Measurements from ENCODE around the gene SPSB2.
"Not testable (repeated sequence)": the region's sequence is repeated elsewhere in the genome, so short reads cannot be mapped to it uniquely, and the experiment has no call there.

SPSB2 gene, protein sequence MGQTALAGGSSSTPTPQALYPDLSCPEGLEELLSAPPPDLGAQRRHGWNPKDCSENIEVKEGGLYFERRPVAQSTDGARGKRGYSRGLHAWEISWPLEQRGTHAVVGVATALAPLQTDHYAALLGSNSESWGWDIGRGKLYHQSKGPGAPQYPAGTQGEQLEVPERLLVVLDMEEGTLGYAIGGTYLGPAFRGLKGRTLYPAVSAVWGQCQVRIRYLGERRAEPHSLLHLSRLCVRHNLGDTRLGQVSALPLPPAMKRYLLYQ

GRCh38 chr12:6873094-6874014 is at the start of gene SPSB2:
SPSB2 (minus strand) TSS chr12:6873303; CDS start chr12:6872901, 402 bp downstream.
- peak; percentile 96 to 100 for DNase-seq (ENCODE audit: low read depth in 2 of 2)

DNA sequence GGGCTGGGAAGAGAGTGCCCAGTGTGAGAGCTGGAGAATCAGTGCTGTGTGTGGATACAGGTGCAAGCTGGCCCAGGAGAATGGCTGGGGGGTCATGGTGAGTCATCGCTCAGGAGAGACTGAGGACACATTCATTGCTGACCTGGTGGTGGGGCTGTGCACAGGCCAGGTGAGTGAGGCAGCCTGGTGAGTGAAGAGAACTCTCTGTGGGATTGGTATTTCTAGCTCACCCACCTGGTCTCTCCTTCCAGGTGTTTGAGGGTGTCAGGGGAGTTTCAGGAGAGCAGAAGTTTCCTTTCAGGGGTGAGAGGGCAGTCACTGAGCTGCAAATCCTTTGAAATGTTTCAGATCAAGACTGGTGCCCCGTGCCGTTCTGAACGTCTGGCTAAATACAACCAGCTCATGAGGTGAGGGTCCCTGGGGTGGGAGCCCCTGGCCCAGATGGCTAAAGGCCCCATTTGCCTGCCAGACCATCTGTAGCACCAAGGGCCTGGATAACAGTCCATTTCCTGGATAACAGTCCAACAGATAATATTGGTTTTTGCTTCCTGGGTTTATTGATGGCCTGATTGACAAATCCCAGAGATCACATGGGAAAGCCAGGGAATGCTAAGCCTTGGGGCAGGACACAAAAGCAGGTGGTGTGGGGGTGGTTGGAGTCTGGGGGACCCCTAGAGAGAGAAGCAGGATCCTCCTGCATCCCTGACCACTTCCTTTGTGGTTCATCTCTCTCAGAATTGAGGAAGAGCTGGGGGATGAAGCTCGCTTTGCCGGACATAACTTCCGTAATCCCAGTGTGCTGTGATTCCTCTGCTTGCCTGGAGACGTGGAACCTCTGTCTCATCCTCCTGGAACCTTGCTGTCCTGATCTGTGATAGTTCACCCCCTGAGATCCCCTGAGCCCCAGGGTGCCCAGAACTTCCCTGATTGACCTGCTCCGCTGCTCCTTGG is 49.2 kb upstream of the SPSB2 start:
- no peak for DNase-seq (ENCODE audit: low read depth in 2 of 2)

- DNase-seq (ENCODE audit: low read depth in 2 of 2): no peak
Measured at GRCh38 chr12:6921539-6921938, 48.4 kb upstream of the SPSB2 start.

DNA sequence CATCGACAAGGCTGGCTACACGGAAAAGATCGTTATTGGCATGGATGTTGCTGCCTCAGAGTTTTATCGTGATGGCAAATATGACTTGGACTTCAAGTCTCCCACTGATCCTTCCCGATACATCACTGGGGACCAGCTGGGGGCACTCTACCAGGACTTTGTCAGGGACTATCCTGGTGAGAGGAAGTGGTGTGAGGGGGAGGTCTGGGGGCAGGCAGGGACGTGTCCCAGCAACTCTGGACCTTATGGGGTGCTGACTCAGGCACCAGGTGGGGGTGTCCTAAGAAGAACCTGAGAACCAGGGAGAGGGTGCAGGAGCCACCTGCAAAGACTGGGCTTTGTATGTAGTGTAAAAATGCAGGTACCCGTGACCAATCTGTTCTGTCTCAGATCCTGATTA is 46.5 kb upstream of the SPSB2 start:
- DNase-seq (ENCODE audit: low read depth in 2 of 2): no peak

DNA sequence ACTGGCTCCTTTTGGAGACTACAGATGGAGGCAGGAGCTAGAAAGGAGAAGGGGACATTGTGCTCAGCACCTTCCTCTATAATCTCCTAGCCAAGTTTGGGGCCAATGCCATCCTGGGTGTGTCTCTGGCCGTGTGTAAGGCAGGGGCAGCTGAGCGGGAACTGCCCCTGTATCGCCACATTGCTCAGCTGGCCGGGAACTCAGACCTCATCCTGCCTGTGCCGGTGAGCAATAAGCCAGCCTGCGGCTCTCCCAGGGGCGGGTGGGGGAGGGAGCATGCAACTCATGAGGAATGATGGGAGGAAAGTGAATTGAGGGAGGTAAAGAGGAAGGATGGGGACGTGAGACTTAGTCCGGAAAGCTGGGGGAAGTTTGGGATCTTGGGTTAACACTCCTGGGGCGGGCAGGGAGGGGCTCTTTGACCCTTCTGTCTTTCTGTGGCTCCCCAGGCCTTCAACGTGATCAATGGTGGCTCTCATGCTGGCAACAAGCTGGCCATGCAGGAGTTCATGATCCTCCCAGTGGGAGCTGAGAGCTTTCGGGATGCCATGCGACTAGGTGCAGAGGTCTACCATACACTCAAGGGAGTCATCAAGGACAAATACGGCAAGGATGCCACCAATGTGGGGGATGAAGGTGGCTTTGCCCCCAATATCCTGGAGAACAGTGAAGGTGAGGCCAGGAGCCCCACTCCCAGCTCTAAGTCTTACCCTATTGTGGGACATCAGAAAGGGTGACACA is 44.6 kb upstream of the SPSB2 start:
- no peak for DNase-seq (ENCODE audit: low read depth in 2 of 2)

DNA sequence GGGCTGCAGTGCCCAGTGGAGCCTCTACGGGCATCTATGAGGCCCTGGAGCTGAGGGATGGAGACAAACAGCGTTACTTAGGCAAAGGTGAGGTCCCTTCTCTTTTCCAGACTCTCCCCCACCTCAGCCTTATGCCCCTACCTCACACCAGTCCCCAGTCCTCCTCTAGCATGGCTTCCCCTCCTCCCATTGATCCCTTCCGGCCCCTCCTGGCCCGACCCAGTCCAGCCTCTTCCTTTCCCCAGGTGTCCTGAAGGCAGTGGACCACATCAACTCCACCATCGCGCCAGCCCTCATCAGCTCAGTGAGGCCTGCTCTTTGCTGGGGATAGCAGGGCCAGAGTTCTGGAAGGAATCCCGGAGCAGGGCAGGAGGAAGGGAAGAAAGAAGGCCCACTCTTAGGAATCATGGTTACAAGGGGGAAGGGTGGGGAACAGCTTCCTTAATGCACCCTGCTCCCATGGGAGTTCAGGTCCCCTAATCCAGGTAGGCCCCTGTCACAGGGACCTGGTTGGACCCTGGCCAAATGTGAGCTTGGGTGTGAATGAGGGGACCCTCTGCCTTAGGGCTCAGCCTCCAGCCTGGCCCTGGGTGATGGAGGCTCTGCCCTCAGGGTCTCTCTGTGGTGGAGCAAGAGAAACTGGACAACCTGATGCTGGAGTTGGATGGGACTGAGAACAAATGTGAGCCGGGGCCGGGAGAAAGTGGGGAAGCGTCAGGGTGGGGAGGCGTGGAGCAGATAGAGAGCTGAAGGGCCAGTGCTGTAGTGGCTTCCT is 43.5 kb upstream of the SPSB2 start:
- DNase-seq (ENCODE audit: low read depth in 2 of 2): no peak

GRCh38 chr12:6915789-6916285 is 42.7 kb upstream of the SPSB2 start:
- no peak for DNase-seq (ENCODE audit: low read depth in 2 of 2)

DNA sequence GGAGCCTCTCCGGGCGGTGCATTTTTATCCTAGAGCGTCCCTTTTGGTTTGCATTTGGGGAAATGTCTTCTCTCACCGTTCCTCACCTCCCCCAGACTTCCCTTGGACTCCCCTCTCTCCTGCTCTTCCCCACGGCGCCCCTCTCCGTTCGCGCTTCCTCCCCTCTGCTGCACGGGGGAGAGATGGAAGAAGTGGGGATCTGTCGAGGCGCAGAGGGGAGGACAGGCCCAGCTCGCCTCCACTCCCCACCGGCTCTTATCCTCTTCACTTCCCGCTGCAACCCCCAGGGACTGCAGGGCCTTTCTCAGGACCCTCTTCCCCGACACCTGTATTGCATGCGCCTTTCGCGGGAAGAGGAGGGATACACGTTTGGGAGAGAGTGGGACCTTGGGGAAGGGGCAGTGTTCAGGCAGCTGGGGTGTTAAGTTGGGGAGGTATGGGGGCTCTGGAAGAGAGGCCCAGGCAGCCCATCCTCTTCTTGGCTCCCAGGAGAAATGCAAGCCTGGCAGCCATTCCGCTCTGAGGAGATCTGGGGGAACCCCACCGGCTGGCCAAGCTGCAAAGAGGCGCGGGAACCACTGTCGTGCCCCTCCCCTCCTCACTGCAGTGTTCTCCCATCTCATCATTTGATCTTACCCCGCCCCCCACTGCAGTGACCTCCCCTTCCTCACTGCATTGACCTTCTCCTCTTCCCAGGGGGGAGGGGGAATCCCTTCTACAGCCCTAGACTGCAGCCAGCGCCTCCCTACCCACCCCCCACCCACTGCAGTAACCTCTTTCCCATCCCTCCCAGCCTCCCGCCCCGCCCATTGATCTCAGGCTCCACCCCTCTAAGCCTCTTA is 42.1 kb upstream of the SPSB2 start:
- no peak for DNase-seq (ENCODE audit: low read depth in 2 of 2)

- DNase-seq (ENCODE audit: low read depth in 2 of 2): peak; percentile 66 to 78
Measured at GRCh38 chr12:6914246-6914946, 41.3 kb upstream of the SPSB2 start, which contains the start of gene ENO2. ENO2 (plus strand) TSS chr12:6914580; CDS start chr12:6915833, 1,253 bp downstream.

DNA sequence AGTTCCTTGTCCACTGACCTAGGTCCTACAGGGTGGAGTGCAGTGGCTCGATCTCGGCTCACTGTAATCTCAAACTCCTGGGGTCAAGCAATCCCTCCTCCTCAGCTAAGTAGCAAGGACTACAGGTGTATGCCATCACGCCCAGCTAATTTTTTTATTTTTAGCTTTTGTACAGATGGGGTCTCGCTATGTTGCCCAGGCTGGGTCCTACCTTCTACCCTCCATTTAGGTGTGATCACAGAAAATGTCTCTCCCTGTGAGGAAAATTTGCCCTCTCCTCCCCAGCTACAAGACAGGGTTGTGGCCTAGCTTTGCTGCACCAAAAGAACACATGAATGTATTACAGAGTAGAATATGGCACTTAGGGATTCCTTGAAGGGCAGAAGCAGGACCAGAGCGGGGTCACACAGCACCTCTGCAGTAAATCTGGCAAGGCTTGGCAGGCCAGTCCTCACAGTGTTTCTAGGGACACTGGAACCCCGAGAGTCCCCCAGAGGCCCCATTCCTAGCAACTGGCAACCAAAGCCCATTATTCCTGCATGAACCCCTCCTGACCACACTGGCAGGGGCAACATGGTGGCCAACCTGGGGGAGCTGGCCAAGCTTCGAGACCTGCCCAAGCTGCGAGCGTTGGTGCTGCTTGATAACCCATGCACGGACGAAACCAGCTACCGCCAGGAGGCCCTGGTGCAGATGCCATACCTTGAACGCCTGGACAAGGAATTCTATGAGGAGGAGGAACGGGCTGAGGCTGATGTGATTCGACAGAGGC is 39.2 kb upstream of the SPSB2 start:
- no peak for DNase-seq (ENCODE audit: low read depth in 2 of 2)

DNA sequence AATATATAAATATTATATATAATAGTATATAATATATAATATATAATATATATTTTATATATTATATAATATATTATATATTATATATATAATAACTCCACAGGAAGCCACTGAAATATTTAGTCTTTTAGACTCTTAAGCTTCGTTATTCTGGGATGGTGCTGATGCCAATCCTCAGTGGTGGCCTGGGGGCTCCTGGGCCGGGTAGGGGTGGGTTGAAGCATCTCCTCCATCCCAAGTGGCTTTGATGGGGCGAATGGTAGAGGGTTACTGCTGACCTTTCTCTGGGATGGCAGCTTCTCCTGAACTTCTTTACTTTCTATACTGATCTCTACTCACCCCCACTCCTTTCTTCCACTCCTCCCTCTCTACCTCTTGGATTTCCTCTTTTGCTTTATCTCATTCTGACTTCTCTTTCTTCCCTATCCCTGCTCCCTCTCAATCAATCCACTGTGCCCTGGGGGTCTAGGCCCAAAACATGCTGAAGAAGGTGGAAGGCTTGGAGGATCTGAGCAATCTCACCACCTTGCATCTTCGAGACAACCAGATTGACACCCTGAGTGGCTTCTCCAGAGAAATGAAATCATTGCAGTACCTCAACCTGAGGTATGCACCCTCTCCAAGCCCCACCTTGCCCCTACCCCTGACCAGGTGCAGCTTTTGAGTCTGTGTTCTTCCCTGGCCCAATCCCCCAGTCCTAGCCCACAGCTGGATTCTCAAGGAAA is 36.5 kb upstream of the SPSB2 start:
- no peak for DNase-seq (ENCODE audit: low read depth in 2 of 2)

DNA sequence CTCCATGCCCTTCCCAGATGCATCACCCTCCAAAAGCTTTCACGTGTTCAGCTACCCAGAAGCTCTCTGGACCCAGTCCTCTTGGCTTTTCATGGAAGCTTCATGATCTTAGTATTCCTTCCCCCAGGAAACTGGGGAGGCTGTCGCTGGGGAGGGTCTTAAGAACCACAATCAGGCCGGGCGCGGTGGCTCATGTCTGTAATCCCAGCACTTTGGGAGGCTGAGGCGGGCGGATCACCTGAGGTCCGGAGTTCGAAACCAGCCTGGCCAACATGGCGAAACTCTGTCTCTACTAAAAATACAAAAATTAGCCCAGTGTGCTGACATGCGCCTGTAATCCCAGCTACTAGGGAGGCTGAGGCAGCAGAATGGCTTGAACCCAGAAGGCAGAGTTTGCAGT is 35.0 kb upstream of the SPSB2 start:
- DNase-seq (ENCODE audit: low read depth in 2 of 2): not testable (repeated sequence)

- DNase-seq (ENCODE audit: low read depth in 2 of 2): no peak
Measured at GRCh38 chr12:6905414-6906040, 32.4 kb upstream of the SPSB2 start.

DNA sequence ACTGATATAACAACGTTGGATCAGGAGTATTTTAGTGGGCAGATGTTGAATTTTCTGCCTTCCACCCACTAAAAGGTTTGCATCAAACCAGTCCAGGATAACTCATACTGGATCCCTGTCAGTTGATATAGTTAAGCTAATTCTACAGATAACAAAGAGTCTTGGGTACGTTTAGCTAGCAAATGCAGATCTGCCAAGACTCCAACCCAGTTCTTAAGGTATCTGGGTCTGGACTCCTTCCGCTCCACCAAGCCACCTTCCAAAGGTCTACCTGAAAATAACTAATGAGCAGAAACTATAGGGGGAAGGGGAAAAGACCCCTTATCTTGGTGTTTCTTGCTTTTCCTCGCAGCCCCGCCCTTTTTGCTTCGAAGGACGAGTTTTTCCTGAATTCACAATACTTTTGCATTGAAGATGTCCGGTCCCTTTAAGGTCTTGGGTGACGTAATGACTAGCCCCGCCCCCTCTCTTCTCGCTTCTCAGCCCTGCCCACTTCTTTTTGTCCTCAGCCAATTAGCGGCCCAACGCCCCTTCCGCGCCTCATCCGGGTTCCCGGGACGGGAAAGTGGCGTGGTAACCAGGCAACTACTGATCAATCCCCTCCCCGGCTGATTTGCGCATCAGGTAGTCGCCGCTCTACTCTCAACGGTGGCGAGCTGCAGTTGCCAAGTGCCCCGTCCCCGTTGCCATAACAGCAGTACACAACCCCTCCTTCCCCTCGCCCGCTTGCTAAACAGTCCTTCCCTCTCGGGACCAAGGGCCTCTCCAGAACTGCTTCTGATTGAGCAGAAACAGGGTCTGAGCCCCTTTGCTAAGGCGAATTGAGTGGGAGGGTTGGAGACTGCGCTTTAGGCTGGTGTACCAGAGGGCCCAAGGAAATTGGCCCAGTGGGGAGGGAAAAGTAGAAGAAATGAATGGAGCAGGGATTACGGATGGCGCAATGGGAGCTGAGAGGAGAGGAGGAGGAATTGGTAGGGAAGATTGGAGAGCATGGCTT is 31.5 kb upstream of the SPSB2 start, which contains the start of gene LRRC23:
Gene LRRC23 (plus strand): TSS at position 543 of the 997 bp plus-strand sequence. CDS start 812 bp downstream, outside the sequence.
- DNase-seq (ENCODE audit: low read depth in 2 of 2): peak; percentile 96 to 98

DNA sequence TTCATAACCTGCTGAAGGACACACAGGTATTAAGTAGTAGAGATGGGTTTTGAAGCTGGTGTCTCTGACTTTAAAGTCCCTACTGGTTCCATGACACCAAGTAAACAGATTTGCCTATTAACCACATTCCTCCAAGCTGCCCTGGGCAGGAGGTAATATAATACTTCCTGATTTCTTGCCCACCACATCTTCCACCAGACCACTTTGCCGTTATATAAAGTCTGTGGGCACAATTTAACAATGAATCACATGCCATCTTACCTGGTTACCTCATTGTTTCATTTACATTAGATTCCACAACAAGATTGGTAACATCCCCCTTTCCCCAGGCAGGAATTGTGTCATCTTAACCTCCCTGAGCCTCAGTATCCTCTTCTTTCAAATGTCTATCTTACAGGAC is 30.6 kb upstream of the SPSB2 start:
- no peak for DNase-seq (ENCODE audit: low read depth in 2 of 2)
